Activated naive CD4-positive, alpha-beta T cell treated with anti-CD3 and anti-CD28 coated beads, Interleukin-2, amount 50 U/mL, for 16 hours (primary cell): Measurements from ENCODE around the gene RBMY1F.
"Not testable (repeated sequence)": the region's sequence is repeated elsewhere in the genome, so short reads cannot be mapped to it uniquely, and the experiment has no call there.

Experiments
- DNase-seq: peaks from one replicate; pipeline ENCODE4 v3.0.0-alpha.2; 2020

Gene RBMY1F

GRCh38 chrY:22182823-22183222, at the start of gene RBMY1F:
RBMY1F (minus strand) TSS chrY:22182923; CDS start chrY:22180969, 1,954 bp downstream.
- DNase-seq, result not testable (repeated sequence)

- DNase-seq, result not testable (repeated sequence)
These were observed 31.6 kb downstream of the RBMY1F start for GRCh38 chrY:22151144-22151543.

- DNase-seq, result not testable (repeated sequence)
These were observed 41.6 kb downstream of the RBMY1F start for GRCh38 chrY:22141011-22141695.

GRCh38 chrY:22134719-22135118, 48.0 kb downstream of the RBMY1F start:
- DNase-seq, result not testable (repeated sequence)

- DNase-seq, result not testable (repeated sequence)
These were observed 52.2 kb downstream of the RBMY1F start for GRCh38 chrY:22130494-22130893.
